SK-N-SH treated with all-trans-retinoic acid at 6 μM for 48 hours (cell line): ENCODE results near the gene PSG7.
"Not testable (repeated sequence)": the region's sequence is repeated elsewhere in the genome, so short reads cannot be mapped to it uniquely, and the experiment has no call there.

Source experiments
- ATAC-seq: fragments of 200-7000 bp; cut with Tn5 transposase; 3 replicates; pipeline ENCODE4 v1.9.1; 2020; ENCODE audit warnings: mild to moderate bottlenecking, moderate library complexity
- ARNTL ChIP-seq: fragments of 450-650 bp; formaldehyde crosslinking; IDR thresholded peaks from 2 replicates; pipeline ENCODE4 v1.5.0; 2020; ENCODE audit warnings: low read depth, mild to moderate bottlenecking, moderate library complexity, borderline replicate concordance
- BACH2 ChIP-seq: fragments of 250-450 bp; sonication (Bioruptor Pico); IDR thresholded peaks from 2 replicates; pipeline ENCODE4 v1.9.0; 2021; ENCODE audit warnings: mild to moderate bottlenecking, borderline replicate concordance
- CREB5 ChIP-seq: fragments of 250-450 bp; sonication (Bioruptor Pico); IDR thresholded peaks from 2 replicates; pipeline ENCODE4 v1.5.1; 2020; ENCODE audit warnings: low read depth, mild to moderate bottlenecking, moderate library complexity
- CSDC2 ChIP-seq: fragments of 250-450 bp; sonication (Bioruptor Pico); IDR thresholded peaks from 2 replicates; pipeline ENCODE4 v1.5.0; 2020; ENCODE audit warnings: mild to moderate bottlenecking, moderate library complexity
- GLIS3 ChIP-seq: fragments of 250-450 bp; sonication (Bioruptor Pico); IDR thresholded peaks from 2 replicates; pipeline ENCODE4 v1.5.0; 2020; ENCODE audit warnings: mild to moderate bottlenecking, moderate library complexity
- ISL1 ChIP-seq: fragments of 250-450 bp; sonication (Bioruptor Pico); IDR thresholded peaks from 2 replicates; pipeline ENCODE4 v2.1.2; 2022; ENCODE audit warnings: mild to moderate bottlenecking, moderate library complexity
- OSR1 ChIP-seq: fragments of 250-450 bp; sonication (Bioruptor Pico); IDR thresholded peaks from 2 replicates; pipeline ENCODE4 v1.8.0; 2022; ENCODE audit warnings: moderate library complexity, mild to moderate bottlenecking, inconsistent platforms
- POU6F1 ChIP-seq: fragments of 250-450 bp; sonication (Bioruptor Pico); IDR thresholded peaks from 2 replicates; pipeline ENCODE4 v1.8.0; 2021; ENCODE audit warnings: low read depth, mild to moderate bottlenecking, moderate library complexity, borderline replicate concordance
- PPARA ChIP-seq: fragments of 250-450 bp; sonication (Bioruptor Pico); IDR thresholded peaks from 2 replicates; pipeline ENCODE4 v1.5.0; 2020; ENCODE audit warnings: mild to moderate bottlenecking, borderline replicate concordance
- RARB ChIP-seq: fragments of 250-450 bp; sonication (Bioruptor Pico); IDR thresholded peaks from 2 replicates; pipeline ENCODE4 v1.8.0; 2021; ENCODE audit warnings: mild to moderate bottlenecking, moderate library complexity
- TCF4 ChIP-seq: fragments of 250-450 bp; sonication (Bioruptor Pico); IDR thresholded peaks from 2 replicates; pipeline ENCODE4 v1.8.0; 2021; ENCODE audit warnings: mild to moderate bottlenecking, moderate library complexity, borderline replicate concordance
- TOX ChIP-seq: fragments of 250-450 bp; sonication (Bioruptor Pico); IDR thresholded peaks from 2 replicates; pipeline ENCODE4 v1.8.0; 2021; ENCODE audit warnings: mild to moderate bottlenecking, moderate library complexity, borderline replicate concordance
- ZC3H10 ChIP-seq: fragments of 250-450 bp; sonication (Bioruptor Pico); IDR thresholded peaks from 2 replicates; pipeline ENCODE4 v1.5.1; 2021; ENCODE audit warnings: mild to moderate bottlenecking, moderate library complexity
- ZFP3 ChIP-seq: fragments of 250-450 bp; sonication (Bioruptor Pico); IDR thresholded peaks from 2 replicates; pipeline ENCODE4 v1.5.0; 2020; ENCODE audit warnings: mild to moderate bottlenecking, moderate library complexity
- ZFP30 ChIP-seq: fragments of 450-650 bp; formaldehyde crosslinking; IDR thresholded peaks from 2 replicates; pipeline ENCODE4 v1.5.0; 2022; ENCODE audit warnings: mild to moderate bottlenecking, moderate library complexity
- ZNF70 ChIP-seq: fragments of 450-650 bp; formaldehyde crosslinking; IDR thresholded peaks from 2 replicates; pipeline ENCODE4 v1.5.0; 2020; ENCODE audit warnings: mild to moderate bottlenecking, moderate library complexity
- ZNF8 ChIP-seq: fragments of 450-650 bp; formaldehyde crosslinking; IDR thresholded peaks from 2 replicates; pipeline ENCODE4 v1.5.0; 2020; ENCODE audit warnings: mild to moderate bottlenecking, moderate library complexity
- TF ChIP-seq, protein P1 (sequence below): fragments of 250-450 bp; sonication (Bioruptor Pico); IDR thresholded peaks from 2 replicates; pipeline ENCODE4 v1.5.0; 2020; ENCODE audit warnings: mild to moderate bottlenecking, moderate library complexity

The PSG7 gene

GRCh38 chr19:42942187-42942789 lies 5.3 kb upstream of the PSG7 start:
- peak; percentile 57 for ATAC-seq
- TF ChIP-seq CREB5 (no peak), BACH2 (CRISPR knock-in tag) (no peak), RARB (no peak), GLIS3 (CRISPR knock-in tag) (no peak), ZNF8 (CRISPR knock-in tag) (no peak)

DNA sequence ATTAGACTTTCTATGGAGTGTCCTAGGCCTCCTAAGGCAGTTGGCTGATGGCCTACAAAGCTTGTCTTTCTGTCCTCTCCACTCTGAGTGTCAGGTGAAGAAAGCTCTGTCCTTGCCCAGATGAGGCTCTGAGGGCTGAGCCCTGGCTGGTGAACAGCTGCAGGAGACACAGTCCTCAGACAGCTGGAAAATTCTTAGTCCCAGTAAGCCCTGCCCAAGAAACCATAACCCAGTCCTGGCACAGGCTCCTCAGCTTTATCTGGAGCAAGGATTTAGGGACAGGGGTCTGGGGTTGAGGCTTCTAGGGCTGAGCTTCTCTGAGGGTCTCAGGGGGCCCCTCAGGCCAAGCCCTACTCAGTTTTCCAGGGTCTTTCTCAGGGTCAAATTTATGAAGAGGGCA lies 2.3 kb downstream of the PSG7 start:
- not testable (repeated sequence) for ATAC-seq

- ATAC-seq: not testable (repeated sequence)
Measured at GRCh38 chr19:42934183-42934582, 2.8 kb downstream of the PSG7 start.

- TF ChIP-seq CSDC2 (CRISPR knock-in tag): peak; percentile 63; the same call in 1 of the 2 replicates
- TF ChIP-seq, all 23 proteins: peak for 1; not testable (repeated sequence) for 22
- not testable (repeated sequence) for ATAC-seq
Measured at GRCh38 chr19:42933412-42933811, 3.6 kb downstream of the PSG7 start.

GRCh38 chr19:42932485-42933101 lies 4.4 kb downstream of the PSG7 start:
- TF ChIP-seq CREB5 (peak; percentile 71), ISL1 (CRISPR knock-in tag) (peak; percentile 70), CSDC2 (CRISPR knock-in tag) (0 out of 2 replicates have a peak, but pooled peaks have one; percentile 27)

DNA sequence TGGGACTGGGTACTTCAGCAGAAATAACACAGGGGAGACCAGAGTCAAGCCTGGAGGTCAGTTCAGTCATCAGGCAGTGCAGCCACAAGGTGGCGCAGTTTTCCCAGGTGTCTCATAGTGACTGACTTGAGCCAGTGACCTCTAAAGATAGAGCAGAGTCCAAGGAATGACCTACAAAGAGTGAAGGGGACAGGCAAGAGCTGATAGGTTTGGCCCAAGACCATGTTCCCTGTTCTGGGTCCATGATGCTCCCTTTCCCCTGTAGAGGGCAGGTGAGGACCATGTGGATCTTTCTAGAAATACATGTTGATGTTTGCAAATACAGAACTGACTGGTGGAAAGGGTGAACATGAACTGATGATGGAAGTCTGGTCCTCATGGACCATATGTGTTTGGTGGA lies 6.8 kb downstream of the PSG7 start:
- not testable (repeated sequence) for ATAC-seq

More at GRCh38 chr19:42932485-42933101, 4.4 kb downstream of the PSG7 start:
- 0 out of 3 replicates have a peak, but pooled peaks have one; percentile 32 for ATAC-seq

- no peak for ATAC-seq
- no peak for TF ChIP-seq ZC3H10 (CRISPR knock-in tag)
- TF ChIP-seq ZNF70: no peak
- no peak for TF ChIP-seq ZFP3 (CRISPR knock-in tag)
- no peak for TF ChIP-seq TCF4 (CRISPR knock-in tag)
- TF ChIP-seq POU6F1: no peak
- TF ChIP-seq PPARA (CRISPR knock-in tag): no peak
- TF ChIP-seq ISL1 (CRISPR knock-in tag): no peak
- TF ChIP-seq CSDC2 (CRISPR knock-in tag): no peak
- TF ChIP-seq CREB5: no peak
- no peak for TF ChIP-seq TOX (CRISPR knock-in tag)
- no peak for TF ChIP-seq OSR1 (CRISPR knock-in tag)
- TF ChIP-seq, protein P1, sequence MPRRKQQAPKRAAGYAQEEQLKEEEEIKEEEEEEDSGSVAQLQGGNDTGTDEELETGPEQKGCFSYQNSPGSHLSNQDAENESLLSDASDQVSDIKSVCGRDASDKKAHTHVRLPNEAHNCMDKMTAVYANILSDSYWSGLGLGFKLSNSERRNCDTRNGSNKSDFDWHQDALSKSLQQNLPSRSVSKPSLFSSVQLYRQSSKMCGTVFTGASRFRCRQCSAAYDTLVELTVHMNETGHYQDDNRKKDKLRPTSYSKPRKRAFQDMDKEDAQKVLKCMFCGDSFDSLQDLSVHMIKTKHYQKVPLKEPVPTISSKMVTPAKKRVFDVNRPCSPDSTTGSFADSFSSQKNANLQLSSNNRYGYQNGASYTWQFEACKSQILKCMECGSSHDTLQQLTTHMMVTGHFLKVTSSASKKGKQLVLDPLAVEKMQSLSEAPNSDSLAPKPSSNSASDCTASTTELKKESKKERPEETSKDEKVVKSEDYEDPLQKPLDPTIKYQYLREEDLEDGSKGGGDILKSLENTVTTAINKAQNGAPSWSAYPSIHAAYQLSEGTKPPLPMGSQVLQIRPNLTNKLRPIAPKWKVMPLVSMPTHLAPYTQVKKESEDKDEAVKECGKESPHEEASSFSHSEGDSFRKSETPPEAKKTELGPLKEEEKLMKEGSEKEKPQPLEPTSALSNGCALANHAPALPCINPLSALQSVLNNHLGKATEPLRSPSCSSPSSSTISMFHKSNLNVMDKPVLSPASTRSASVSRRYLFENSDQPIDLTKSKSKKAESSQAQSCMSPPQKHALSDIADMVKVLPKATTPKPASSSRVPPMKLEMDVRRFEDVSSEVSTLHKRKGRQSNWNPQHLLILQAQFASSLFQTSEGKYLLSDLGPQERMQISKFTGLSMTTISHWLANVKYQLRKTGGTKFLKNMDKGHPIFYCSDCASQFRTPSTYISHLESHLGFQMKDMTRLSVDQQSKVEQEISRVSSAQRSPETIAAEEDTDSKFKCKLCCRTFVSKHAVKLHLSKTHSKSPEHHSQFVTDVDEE (CRISPR knock-in tag): no peak
- TF ChIP-seq ZFP30 (CRISPR knock-in tag): no peak
- no peak for TF ChIP-seq BACH2 (CRISPR knock-in tag)
- TF ChIP-seq ARNTL (CRISPR knock-in tag): no peak
- no peak for TF ChIP-seq ZNF8 (CRISPR knock-in tag)
- TF ChIP-seq, all 23 proteins: peak for 0
Measured at GRCh38 chr19:42928896-42929295, 8.1 kb downstream of the PSG7 start.
